Colon (tissue), 2 donors: Measurements from ENCODE around the gene CNPPD1.
"Not testable (repeated sequence)": the region's sequence is repeated elsewhere in the genome, so short reads cannot be mapped to it uniquely, and the experiment has no call there.

Experiments
- FAIRE-seq: peaks from 2 replicates; lab custom pipeline; 2012; peaks lifted over from hg19 to GRCh38; lab: Jason Lieb, UNC
- donor health status: control.
- donor health status: control.

The CNPPD1 gene

DNA sequence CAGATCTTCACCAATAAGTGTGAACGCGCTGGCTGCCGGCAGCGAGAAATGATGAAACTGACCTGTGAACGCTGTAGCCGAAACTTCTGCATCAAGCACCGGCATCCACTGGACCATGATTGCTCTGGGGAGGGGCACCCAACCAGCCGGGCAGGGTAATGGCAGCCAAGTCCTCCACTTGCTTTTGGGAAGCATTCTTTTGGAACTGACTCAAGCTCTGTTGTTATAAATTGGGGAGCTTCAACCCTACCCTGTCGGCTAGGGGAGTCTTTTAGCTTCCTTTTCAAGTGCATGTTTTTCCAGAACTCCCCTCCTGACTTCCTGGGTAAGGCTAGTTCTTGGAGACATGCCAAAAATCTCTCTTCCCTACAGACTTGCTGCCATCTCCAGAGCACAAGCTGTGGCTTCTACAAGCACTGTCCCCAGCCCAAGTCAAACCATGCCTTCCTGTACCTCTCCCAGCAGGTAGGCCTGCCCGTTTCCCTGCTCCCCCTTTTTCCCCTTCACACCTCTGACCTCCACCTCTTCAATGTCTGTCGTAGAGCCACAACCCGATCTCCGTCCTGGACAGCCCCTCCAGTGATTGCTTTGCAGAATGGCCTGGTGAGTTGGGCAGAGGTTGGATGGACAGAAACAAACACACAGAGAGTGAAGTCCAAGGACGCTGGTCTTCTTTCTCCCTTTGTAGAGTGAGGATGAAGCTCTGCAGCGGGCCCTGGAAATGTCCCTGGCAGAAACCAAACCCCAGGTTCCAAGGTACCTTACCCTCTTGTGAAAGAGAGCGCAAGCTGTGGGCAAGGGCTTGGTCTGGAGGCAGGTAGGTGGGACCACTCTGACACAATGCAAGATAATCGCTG lies 31.4 kb upstream of the CNPPD1 start:
- FAIRE-seq = no peak

DNA sequence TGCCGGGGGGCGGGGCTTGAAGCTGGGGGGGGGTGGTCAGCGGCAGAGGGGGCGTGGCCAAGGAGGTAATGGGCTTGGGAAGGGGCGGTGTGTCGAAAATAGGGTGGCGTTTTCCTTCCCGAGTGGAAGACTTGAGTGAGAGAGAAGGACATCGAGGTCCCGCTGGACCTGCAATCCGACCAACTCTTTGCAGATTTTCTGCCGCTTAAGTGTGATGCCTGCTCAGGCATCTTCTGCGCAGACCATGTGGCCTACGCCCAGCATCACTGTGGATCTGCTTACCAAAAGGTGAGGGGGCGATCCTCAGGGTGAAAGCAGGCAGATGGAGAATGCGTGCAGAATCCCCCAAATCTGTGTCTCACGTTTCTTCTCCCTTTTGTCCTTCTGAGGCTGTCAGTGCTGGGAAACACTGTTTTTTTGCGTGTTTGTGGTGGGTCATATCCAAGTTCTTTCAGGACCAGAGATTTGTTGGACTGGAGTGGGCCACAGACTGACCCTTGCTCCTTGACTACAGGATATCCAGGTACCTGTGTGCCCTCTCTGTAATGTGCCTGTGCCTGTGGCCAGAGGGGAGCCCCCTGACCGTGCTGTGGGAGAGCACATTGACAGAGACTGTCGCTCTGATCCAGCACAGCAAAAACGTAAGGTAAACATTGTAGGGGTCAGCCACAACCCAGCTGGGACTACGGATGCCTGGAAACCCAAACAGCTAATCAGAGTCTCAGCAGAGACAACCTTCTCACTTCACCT lies 30.6 kb upstream of the CNPPD1 start:
- no peak for FAIRE-seq

DNA sequence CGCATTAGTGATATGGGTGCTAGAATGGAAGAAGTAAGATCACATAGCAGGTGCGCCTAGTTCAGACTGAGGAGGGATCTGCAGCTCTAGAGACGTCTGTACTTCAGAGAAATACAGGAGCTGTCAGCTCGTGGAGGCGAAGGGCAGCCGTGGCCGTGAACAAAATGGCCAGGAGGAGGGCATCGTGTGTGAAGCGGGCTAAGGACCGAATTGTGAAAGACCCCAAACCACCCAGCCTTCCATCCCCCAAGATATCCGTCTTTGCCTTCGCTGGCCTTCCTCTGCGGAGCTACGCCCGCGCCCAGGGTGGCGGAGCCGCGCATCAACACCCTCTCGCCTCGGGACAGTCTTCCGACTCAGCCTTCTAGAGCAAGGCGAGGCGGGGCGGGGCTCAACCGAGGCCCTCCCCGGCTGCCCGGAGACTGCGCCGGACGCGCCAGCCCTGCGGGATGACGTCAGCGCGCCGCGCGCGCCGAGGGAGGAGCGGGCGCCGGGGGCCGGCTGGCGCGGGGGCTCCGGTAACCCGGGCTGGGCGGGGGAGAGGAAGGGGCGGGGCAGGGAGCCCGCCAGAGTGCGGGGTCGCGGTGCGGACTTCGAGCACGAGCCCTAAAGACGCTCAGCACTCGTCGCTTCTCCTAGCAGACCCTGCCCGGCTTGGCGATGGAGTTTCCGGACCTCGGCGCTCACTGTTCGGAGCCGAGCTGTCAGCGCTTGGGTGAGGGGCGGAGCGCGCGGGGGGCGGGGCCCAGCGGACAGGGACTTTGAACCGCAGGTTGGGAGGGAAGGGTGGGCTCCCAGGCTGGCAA lies 29.8 kb upstream of the CNPPD1 start, which contains the start of gene ZFAND2B:
TSS of gene ZFAND2B (plus strand) at position 455 of the 806 bp plus-strand sequence. CDS start at position 661, 206 bp downstream.
- no peak for FAIRE-seq

DNA sequence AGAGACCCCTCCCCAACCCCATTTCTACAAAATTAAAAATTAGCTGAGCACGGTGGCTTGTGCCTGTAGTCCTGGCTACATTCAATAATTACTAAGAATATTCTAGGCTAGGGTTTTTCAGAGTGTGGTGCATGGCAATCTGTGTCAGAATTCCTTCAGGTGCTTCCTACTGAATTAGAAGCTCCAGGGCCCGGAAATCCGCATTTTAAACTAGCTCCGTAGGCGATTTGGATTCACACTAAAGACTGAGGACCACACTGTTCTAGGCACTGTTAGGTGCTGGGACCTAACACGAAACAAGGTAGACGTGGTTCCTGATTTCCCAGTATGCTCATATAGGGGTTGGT lies 29.2 kb upstream of the CNPPD1 start:
- no peak for FAIRE-seq

DNA sequence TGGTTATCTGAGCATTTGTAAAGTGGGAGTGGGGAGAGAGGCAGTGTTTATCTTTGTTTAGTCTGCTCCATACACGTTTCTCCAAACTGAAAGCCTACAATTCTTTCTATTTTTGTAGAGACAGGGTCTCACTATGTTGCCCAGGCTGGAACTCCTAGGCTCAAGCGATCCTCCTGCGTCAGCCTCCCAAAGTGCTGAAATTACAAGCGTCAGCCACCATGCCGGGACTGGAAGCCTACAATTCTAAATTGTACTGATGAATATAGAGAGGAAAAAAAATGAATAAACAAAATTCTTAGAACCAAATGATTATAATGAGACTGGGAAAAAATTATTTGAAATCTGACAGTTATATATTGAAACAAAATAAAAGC lies 28.4 kb upstream of the CNPPD1 start:
- no peak for FAIRE-seq

DNA sequence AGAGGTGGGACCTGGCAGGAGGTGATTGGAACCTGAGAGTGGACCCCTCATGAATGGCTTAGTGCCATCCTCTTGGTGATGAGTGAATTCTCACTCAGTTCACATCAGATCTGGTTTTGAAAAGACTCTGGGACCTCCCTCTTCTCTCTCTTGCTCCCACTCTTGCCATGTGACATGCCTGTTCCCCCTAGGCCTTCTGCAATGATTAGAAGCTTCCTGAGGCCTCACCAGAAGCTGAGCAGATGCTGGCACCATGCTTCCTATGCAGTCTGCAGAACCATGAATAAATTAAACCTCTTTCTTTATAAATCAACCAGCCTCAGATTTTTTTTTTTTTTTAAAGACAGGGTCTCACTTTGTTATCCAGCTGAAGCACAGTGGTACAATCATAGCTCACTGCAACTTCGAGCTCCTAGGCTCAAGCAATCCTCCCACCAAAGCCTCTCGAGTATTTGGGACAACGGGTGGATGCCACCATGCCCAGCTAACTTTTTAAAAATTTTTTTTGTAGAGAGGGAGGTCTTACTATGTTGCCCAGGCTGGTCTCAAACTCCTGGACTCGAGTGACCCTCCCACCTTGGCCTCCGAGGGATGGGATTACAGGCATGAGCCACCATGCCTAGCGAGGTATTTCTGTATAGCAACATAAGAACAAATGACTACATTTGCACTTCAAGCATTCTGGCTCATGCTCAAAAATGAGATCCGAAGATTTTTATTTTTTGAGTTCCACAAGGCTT lies 27.9 kb upstream of the CNPPD1 start:
- no peak for FAIRE-seq

DNA sequence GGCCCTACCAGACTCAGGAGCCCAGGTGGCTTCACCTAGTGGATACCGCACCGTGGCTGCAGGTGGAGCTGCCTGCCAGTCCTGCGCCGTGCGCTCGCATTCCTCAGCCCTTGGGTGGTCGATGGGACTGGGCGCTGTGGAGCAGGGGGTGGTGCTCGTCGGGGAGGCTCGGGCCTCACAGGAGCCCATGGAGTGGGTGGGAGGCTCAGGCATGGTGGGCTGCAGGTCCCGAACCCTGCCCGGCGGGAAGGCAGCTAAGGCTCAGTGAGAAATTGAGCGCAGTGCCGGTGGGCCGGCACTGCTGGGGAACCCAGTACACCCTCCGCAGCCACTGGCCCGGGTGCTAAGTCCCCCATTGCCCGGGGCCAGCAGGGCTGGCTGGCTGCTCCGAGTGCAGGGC lies 24.6 kb upstream of the CNPPD1 start:
- FAIRE-seq = not testable (repeated sequence)

DNA sequence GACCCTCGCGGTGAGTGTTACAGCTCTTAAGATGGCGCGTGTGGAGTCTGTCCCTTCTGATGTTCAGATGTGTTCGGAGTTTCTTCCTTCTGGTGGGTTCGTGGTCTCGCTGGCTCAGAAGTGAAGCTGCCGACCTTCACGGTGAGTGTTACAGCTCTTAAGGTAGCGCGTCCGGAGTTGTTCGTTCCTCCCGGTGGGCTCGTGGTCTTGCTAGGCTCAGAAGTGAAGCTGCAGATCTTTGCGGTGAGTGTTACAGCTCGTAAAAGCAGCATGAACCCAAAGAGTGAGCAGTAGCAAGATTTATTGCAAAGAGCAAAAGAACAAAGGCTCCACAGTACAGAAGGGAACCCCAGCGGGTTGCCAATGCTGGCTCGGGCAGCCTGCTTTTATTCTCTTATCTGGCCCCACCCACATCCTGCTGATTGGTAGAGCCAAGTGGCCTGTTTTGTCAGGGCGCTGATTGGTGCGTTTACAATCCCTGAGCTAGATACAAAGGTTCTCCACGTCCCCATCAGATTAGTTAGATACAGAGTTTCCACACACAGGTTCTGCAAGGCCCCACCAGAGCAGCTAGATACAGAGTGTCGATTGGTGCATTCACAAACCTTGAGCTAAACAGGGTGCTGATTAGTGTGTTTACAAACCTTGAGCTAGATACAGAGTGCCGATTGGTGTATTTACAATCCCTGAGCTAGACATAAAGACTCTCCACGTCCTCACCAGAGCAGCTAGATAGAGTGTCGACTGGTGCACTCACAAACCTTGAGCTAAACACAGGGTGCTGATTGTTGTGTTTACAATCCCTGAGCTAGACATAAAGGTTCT lies 24.0 kb upstream of the CNPPD1 start:
- FAIRE-seq = not testable (repeated sequence)

DNA sequence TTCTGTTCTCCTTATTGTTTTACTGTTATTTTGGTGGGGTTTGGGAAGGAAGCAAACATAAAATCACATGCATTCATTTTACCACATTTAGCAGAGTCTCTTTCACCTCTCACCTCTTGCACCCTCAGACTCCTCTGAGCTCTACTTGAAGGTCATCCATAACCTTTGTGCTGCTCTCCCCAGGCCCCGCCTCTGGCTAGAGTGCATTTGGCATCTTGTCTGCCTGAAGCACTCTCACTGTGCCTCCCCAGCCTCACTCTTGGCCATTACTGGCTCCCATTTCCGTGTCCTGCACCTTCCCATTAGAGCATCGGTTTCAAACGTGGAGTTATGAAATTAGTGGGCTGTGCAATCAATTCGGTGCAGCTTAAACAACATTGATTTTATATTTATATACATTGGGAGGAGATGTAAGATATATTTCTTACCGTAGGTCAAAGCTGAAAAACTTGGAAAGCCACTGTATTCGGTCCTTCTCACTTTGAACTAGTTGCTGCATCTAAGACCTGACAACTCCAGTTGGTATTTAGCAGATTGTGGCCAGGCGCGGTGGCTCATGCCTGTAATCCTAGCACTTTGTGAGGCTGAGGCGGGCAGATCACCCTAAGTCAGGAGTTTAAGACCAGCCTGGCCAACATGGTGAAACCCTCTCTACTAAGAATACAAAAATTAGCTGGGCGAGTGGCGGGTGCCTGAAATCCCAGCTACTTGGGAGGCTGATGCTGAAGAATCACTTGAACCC lies 22.9 kb upstream of the CNPPD1 start:
- no peak for FAIRE-seq

DNA sequence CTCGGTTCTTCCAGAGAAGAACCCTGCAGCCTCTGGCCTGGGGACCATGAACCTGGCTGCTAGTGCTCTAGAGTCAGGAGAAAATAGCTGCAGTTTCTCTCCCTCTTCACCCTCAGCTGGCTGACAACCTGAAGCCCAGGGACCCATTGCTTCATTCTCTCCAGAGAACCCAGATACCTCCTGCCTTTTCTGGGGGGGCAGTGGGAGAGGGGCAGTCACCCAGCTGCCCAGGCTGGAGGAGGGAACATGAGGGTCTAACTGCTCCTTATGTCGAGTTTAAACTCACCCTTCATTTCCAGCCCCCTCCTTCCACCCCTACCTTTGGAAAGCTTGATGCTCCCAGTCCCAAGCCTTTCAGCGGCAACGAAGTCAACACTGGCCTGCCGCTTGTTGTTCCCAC lies 22.2 kb upstream of the CNPPD1 start:
- FAIRE-seq = no peak

DNA sequence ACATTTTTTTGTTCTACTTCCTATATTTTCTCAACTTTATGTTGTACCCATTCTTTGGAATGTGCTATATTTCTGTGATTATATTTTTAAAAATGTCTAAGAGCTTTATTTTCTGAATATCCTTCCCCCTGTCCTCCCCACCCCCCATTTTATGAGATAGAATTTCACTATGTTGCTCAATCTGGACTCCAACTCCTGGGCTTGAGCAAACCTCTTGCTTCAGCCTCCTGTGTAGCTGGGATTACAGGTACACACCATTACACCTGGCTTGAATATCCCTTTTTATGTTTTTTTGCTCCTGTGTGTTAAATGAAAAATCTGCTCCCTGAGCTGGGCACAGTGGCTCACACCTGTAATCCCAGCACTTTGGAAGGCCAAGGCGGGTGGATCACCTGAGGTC lies 20.7 kb upstream of the CNPPD1 start:
- no peak for FAIRE-seq

DNA sequence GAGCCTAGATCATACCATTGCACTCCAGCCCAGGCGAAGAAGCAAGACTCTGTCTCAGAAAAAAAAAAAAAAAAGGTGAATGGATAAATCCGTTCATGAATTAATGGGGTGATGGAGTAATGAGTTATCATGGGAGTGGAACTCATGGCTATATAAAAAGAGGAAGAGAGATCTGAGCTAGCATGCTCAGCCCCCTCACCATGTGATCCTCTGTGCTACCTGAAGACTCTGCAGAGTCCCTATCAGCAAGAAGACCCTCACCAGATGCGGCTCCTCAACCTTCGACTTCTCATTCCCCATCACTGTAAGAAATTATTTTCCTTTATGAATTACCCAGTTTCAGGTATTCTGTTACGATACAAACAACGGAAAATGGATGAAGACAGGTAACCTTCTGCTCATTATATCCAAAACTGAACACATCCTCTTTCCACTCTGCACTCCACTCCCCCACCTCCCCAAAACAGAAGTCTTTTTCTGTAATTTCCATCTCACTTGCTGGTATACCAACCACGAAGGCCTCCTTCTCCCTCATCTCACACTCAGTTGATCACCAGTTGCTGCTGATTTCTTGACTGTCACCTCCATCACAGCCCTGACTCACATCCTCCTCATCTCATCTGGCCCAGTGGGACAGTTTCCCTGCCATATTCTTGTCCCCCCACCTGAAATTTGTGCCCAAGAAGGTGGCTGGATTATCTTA lies 10.2 kb upstream of the CNPPD1 start:
- no peak for FAIRE-seq

DNA sequence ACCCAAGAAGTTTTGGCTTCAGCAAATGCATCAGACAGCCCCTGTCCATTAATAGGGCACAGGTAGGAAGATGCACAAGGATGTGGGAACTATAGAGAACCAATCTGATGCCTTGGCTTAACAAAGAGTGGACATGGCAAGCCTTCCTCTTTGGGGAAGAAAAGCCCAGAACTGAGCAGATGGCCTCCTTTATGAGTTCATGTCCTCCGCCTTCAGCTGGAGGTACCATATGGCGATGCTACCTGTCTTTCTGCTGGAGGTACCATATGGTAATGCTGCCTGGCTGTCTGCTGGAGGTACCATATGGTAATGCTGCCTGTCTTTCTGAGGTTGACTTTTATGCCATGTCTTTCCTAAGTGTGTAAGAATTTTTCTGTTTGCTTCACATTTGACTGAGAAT lies 7.4 kb upstream of the CNPPD1 start:
- FAIRE-seq = no peak

DNA sequence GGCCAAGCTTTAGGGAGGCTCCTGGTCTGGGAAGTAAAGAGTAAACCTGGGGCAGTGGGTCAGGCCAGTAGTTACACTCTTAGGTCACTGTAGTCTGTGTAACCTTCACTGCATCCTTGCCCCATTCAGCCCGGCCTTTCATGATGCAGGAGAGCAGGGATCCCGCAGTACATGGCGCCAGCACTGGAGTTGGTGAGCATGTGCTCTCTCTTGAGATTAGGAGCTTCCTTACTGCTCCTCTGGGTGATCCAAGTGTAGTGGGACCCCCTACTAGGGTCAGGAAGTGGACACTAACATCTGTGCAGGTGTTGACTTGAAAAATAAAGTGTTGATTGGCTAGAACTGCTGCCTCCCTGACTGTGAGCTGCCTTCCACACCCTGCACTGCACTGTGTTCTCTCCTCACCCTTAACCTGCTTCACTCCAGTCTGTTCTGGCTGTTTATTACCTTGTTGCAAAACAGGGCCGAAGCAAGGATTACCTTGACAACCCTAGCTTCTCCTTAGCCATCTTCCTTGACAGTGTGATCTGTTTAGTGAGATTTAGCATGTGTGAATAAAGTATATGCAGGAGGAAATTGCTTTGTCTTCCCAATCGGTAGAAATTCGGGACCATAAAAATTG lies 6.5 kb upstream of the CNPPD1 start:
- FAIRE-seq = no peak

DNA sequence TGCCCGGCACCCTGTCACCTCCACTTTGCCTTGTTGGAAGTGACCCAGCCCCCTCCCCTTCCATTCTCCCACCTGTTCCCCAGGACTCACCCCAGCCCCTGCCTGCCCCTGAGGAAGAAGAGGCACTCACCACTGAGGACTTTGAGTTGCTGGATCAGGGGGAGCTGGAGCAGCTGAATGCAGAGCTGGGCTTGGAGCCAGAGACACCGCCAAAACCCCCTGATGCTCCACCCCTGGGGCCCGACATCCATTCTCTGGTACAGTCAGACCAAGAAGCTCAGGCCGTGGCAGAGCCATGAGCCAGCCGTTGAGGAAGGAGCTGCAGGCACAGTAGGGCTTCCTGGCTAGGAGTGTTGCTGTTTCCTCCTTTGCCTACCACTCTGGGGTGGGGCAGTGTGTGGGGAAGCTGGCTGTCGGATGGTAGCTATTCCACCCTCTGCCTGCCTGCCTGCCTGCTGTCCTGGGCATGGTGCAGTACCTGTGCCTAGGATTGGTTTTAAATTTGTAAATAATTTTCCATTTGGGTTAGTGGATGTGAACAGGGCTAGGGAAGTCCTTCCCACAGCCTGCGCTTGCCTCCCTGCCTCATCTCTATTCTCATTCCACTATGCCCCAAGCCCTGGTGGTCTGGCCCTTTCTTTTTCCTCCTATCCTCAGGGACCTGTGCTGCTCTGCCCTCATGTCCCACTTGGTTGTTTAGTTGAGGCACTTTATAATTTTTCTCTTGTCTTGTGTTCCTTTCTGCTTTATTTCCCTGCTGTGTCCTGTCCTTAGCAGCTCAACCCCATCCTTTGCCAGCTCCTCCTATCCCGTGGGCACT lies 5.8 kb upstream of the CNPPD1 start:
- FAIRE-seq = no peak

DNA sequence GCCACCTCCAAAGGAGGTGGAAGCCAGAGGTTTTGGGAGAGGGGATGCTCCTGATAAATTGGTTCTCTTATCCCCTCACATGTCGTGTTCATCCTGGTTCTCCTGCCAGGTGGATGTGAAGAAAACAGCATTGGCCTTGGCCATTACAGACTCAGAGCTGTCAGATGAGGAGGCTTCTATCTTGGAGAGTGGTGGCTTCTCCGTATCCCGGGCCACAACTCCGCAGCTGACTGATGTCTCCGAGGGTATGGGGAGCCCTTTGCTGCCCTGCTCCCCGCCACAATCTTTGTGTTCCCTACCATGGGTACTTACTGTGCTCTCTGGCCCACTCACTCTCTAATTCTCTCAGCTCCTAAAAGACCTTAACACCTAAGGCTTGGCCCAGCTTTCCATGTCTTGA lies 4.8 kb upstream of the CNPPD1 start:
- FAIRE-seq = no peak

DNA sequence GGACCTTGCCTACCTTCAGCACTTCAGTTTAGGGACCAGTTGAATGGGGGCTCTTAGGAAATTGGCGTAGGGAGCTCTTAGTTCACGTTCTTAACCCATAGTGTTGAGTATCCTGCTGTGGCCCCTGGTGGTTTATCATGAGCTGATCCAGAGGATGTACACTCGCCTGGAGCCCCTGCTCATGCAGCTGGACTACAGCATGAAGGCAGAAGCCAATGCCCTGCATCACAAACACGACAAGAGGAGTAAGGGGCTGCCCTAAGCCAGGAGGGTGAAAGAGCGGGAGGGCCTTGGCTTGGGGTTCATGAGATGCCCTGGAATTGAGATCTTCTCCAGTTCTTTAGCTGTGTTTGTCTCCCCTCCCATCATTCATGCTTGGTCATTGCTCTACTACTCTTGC lies 4.2 kb upstream of the CNPPD1 start:
- FAIRE-seq = no peak
